Epithelial cell of esophagus (primary cell): Measurements from ENCODE around the gene USO1.
"Not testable (repeated sequence)": the region's sequence is repeated elsewhere in the genome, so short reads cannot be mapped to it uniquely, and the experiment has no call there.

Source experiments
- DNase-seq: peaks from one replicate; pipeline ENCODE4 v3.0.0; 2010; ENCODE audit warnings: low read depth
- H3K4me3 ChIP-seq: 2 replicates; pipeline ENCODE4 v1.5.1; 2011; ENCODE audit warnings: mild to moderate bottlenecking, low read length, control low read depth
- CTCF ChIP-seq: IDR thresholded peaks from 2 replicates; pipeline ENCODE4 v1.5.1; 2011; ENCODE audit warnings: low read depth, mild to moderate bottlenecking, low read length, control low read depth, inconsistent platforms; ENCODE audit not compliant: insufficient read depth; ENCODE audit errors: missing control alignments

USO1 gene

GRCh38 chr4:75685546-75686189, 38.7 kb upstream of the USO1 start:
- no peak for DNase-seq

GRCh38 chr4:75686346-75686745, 38.0 kb upstream of the USO1 start:
- H3K4me3 ChIP-seq, result no peak overlapping the region
- TF ChIP-seq CTCF, result no peak
- no peak for DNase-seq

More at GRCh38 chr4:75685546-75686189, 38.7 kb upstream of the USO1 start:
- no peak for TF ChIP-seq CTCF
- no peak overlapping the region for H3K4me3 ChIP-seq

- not testable (repeated sequence) for DNase-seq, H3K4me3 ChIP-seq
Observed at GRCh38 chr4:75687125-75687524, 37.3 kb upstream of the USO1 start.

- not testable (repeated sequence) for H3K4me3 ChIP-seq, DNase-seq
Observed at GRCh38 chr4:75692066-75692465, 32.3 kb upstream of the USO1 start.

- H3K4me3 ChIP-seq, result no peak overlapping the region
- no peak for DNase-seq
- TF ChIP-seq CTCF, result no peak
Observed at GRCh38 chr4:75696071-75696470, 28.3 kb upstream of the USO1 start.

GRCh38 chr4:75696581-75696980, 27.8 kb upstream of the USO1 start:
- H3K4me3 ChIP-seq, result no peak overlapping the region
- TF ChIP-seq CTCF, result no peak
- DNase-seq, result no peak

- DNase-seq, result no peak
- TF ChIP-seq CTCF, result no peak
- H3K4me3 ChIP-seq, result no peak overlapping the region
Observed at GRCh38 chr4:75698162-75698962, 26.0 kb upstream of the USO1 start.

GRCh38 chr4:75698963-75699228, 25.5 kb upstream of the USO1 start:
- DNase-seq, result no peak
- no peak overlapping the region for H3K4me3 ChIP-seq
- no peak for TF ChIP-seq CTCF
